HG03039 (cell line): Measurements from ENCODE around the gene OTOP3.
"Not testable (repeated sequence)": the region's sequence is repeated elsewhere in the genome, so short reads cannot be mapped to it uniquely, and the experiment has no call there.

Source experiments
- ATAC-seq: cut with Tn5 transposase; IDR thresholded peaks from one replicate; pipeline ENCODE4 v1.9.1; 2021; ENCODE audit warnings: mild to moderate bottlenecking, moderate library complexity; ENCODE audit not compliant: unreplicated experiment

OTOP3 gene

GRCh38 chr17:74959826-74960515, 24.3 kb downstream of the OTOP3 start:
- ATAC-seq, result no peak

GRCh38 chr17:74960570-74961342, 25.1 kb downstream of the OTOP3 start:
- no peak for ATAC-seq

GRCh38 chr17:74961657-74962350, 26.1 kb downstream of the OTOP3 start:
- no peak for ATAC-seq

- ATAC-seq, result no peak
Measured at GRCh38 chr17:74962622-74963394, 27.1 kb downstream of the OTOP3 start.

DNA sequence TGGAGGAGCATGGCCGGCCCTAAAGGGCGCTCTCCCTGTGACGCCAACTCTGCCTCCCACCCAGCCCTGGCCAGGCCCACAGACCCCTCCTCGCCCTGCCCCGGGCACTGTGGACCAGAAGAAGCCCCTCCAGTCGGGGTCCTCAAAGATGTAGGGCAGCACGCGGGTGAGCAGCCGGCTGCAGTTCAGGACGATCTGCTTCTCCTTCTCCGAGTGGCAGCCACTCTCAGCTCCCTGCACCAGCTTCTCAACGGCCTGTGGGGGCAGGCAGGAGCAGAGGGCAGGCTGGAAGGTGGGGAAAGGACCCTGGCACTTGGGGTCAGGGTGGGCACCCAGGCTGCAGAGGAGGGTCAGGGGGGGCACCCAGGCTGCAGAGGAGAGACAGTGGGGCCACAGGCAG, 28.0 kb downstream of the OTOP3 start:
- ATAC-seq, result no peak

DNA sequence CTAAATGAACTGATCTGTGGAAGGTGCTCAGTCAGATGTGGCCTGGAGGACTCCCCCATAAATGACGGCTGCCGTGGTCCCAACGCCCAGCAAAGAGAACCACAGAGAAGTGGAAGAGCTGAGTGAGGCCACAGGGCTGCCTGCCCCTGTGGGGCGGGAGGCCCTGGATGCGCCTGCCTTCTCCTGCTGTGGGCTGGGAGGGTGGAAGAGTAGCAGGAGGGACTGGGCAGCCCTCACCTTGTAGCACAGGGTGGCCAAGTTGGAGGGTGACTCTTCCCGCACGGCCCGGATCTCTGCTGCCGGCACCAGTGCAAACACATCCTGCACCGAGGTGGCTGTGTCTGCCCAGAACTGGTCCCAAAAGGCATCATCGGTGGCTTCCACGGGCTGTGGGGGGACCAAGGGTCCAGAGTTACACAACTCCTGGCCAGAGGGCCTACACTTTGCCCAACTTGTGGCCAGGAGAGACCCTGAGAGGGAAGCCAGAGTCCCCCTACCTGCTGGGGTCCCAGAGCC, 28.6 kb downstream of the OTOP3 start:
- no peak for ATAC-seq

DNA sequence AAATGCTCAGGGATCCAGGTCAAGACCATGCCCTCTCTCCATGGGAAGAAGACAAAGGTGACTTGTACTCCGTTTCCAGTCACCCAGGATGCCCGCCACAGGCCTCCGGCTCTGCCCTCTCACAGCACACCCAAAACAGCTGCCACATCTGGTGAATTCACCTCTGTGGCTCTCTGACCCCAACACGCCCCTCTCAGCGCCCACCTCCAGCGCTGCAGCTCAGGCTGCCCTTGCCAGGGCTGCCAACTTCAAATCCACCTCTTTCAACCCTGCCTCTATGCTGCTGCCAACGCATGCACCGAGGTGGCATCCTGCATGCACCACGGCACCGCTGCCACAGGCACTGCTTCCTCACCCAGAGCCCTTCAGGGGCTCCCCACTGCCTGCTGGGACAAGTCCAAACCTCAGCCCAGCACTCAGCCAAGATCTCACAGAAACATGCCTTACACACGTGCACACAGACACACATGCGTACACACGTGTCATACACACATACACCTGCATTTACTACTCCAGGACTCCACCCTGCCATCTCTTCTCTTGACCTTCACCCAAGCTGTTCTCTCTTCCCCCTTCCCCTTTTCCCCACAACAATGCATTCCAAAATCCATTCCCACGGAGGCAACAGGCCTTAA, 29.4 kb downstream of the OTOP3 start:
- ATAC-seq, result no peak

- no peak for ATAC-seq
Measured at GRCh38 chr17:74968361-74968780, 32.7 kb downstream of the OTOP3 start.

DNA sequence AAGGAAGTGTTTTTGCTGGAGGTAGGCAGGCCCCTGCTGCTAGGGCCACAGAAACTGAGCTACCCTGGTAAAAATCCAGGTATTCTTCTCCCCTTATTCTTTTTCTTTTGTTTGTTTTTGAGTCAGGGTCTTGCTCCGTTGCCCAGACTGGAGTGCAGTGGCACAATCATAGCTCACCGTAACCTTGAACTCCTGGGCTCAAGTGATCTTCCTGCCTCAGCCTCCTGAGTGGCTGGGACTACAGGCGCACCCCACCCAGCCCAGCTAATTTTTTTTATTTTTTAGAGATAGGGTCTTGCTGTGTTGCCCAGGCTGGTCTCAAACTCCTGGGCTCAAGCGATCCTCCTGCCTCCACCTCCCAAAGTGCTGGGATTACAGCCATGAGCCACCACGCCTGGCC, 33.8 kb downstream of the OTOP3 start:
- ATAC-seq, result not testable (repeated sequence)

- no peak for ATAC-seq
Measured at GRCh38 chr17:74970395-74970794, 34.7 kb downstream of the OTOP3 start.

- ATAC-seq, result no peak
Measured at GRCh38 chr17:74971069-74971841, 35.6 kb downstream of the OTOP3 start.

GRCh38 chr17:74971842-74972106, 36.1 kb downstream of the OTOP3 start:
- no peak for ATAC-seq

DNA sequence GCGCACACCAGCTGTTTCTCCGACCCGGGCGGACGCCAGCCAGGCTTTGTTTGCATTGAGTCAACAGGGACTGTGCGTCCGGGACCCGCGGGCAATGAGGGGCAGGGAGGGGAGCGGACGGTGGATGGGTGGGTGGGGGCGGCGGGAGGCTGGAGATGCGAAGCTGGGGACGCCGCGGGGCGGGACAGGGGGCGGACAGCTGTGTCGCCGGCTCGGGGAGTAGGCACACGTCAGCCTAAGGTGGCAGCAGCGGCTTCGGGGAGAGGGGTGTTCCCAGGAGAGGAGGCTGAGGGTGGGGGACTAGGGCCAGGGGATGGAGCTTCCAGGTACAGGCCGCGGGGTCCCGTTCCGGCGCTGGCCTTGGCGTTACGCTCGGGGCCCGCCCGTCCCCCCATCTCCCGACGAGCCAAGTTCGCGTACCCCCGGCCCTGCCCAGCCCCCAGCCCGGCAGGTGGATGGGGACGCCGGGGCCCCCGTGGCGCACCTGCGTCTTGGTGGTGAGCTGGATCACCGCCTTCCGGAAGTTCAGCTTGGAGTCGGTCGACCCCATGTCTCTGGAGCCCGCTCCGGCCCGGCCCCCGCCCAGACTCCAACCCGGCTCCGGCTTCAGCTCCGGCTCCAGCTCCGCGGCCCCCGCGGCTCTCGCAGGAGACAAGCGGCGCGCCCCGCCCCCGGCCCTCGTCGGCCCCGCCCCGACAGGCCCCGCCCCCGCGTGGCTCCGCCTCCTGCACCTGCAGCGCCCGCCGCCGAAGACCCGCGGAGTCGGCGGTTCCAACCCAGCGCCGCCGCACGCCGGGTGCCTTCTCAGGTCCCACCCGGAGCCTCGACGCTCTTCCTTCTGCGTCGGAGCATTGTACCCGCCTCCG, 36.6 kb downstream of the OTOP3 start, which contains the start of gene HID1:
TSS of gene HID1 (minus strand) at position 653 of the 866 bp plus-strand sequence. CDS start at position 550, 103 bp downstream.
- no peak for ATAC-seq

DNA sequence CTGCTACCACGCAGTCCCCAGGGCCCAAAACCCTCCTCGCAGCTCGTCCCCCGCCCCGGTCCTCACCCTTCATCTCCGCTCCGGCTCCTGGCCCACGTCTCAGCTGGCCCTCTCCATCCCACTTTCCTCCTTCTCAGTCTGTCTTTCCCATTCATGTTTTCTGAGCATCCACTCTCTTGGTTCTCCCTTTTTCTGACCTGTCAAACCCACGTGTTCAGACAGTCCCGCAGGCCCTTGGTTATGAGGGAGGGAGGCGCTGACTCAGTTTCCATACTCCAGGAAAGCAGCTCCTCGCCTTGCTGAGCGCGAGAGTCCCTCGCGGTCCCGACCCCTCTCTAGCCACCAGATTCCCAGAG, 37.3 kb downstream of the OTOP3 start:
- ATAC-seq, result no peak

- no peak for ATAC-seq
Measured at GRCh38 chr17:74975943-74976342, 40.2 kb downstream of the OTOP3 start.

GRCh38 chr17:74977802-74978201, 42.1 kb downstream of the OTOP3 start:
- ATAC-seq, result no peak

DNA sequence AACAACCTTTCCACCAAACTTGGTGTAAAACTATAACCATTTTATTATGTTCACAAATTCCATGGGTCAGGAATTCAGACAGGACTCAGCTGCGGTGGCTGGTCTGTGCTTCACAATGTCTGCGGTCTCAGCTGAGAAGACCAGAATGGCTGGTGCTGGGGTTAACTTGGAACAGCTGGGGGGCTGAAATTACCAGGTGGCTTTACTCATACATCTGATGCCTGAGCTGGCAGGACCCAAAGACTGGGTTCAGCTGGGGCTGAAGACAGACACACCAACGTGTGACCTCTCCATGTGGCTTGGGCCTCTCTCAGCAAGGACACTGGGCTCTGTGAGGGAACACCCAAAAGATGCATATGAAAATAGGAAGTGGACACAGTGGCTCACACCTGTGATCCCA, 42.5 kb downstream of the OTOP3 start:
- ATAC-seq, result no peak

- ATAC-seq, result no peak
Measured at GRCh38 chr17:74979408-74980146, 43.9 kb downstream of the OTOP3 start.
